ENCODE data around the gene PPP1R14C.
"Not testable (repeated sequence)": the region's sequence is repeated elsewhere in the genome, so short reads cannot be mapped to it uniquely, and the experiment has no call there.

Gene PPP1R14C, protein sequence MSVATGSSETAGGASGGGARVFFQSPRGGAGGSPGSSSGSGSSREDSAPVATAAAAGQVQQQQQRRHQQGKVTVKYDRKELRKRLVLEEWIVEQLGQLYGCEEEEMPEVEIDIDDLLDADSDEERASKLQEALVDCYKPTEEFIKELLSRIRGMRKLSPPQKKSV

DNA sequence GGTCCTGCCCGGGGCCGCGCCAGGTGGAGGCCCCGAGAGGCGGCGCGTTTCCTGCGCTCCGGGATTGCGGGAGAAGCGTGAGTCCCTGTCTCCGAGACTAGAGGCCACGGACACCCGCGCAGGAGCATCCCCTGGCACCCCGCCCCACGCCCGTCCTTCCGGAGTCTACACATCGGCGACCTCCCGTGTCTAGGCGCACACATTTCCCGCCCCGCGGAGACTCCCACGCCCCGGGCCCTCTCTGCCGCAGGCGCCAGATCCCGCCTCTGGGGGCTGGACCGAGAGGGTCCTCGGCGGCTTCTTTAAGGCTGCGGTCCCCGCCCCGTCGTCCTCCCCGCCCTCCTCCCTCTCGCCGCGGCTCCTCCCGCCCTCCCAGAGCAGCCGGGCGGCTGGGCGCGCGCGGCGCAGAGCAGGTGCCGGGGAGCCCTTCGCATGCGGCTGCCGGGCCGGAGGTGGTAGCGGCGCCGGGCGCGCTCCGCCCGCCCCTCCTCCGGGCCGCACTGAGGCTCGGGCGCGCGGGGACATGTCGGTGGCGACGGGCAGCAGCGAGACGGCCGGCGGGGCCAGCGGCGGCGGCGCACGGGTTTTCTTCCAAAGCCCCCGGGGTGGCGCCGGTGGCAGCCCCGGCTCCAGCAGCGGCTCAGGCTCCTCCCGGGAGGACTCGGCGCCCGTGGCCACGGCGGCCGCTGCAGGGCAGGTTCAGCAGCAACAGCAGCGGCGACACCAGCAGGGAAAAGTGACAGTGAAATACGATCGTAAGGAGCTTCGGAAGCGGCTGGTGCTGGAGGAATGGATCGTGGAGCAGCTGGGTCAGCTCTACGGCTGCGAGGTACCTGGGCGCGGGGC is at the start of gene PPP1R14C:
TSS of gene PPP1R14C (plus strand) at position 375 of the 846 bp plus-strand sequence. CDS start at position 524, 149 bp downstream.
- no peak for DNase-seq

DNA sequence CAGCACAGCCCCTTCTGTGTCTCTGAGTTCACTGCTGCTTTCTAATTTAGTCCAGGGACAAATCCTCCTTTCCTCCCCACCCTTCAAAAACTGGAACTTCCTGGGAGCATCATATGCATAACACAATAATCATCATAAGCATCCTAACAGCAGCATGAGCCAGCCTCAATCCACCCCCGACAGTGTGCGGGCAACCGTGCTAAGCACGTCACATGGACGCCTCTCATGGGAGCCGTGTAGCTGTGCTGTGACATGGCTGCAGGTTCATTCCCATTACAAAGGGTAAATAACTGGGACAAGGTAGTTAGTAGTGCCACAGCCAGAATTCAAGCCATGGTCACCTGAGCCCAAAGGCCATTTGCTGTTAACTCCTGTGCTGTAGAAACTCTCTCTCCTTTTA is 49.4 kb upstream of the PPP1R14C start:
- DNase-seq = no peak

DNA sequence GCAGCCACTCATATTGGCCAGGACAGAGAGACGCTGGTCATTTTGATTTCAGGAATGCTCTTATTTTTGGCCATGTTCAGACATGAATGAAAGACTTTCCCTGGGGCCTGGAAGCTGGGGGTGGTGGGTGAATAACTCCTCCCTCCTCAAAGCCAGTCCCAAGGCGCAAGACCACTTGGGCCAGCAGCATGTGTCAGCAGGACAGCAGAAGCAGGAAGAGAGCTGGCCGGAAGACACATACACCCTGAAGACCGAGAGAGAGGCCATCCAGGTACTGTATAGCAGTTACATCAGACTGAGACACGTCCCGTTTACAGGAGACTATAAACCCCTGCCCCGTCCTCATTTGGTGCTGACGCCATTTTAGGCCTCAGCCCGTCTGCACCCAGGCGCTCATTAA is 44.7 kb upstream of the PPP1R14C start:
- no peak for DNase-seq

DNA sequence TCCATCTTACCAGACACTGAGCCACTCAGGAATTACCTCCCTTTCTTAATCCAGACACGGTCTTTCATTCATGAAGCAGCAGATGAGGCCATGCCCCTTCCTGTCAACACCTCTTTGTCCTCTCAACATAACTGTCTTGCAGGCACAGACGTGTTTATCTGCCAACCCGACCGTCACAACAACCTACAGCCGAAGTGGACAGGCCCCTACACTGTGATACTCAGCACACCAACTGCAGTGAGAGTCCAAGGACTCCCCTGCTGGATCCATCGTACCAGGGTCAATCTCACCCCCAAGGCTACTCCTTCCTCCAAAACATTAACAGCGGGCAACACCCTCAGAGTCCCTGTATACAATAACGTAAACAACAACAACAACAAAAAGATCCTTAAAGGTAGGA is 43.3 kb upstream of the PPP1R14C start:
- no peak for DNase-seq

DNA sequence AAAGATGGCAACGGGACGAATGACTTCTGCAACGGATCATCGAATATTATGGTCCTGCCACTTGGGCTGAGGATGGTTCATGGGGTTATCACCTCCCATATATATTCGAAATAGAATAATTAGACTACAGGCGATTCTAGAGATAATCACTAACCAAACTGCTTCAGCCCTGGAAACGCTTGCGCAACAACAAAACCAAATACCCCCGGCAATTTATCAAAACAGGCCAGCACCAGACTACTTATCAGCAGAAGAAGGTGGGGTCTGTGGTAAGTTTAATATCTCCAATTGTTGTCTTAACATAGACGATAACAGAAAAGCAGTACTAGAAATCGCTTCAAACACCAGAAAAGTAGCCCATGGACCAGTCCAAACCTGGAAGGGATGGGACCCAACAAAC is 42.9 kb upstream of the PPP1R14C start:
- DNase-seq = no peak

DNA sequence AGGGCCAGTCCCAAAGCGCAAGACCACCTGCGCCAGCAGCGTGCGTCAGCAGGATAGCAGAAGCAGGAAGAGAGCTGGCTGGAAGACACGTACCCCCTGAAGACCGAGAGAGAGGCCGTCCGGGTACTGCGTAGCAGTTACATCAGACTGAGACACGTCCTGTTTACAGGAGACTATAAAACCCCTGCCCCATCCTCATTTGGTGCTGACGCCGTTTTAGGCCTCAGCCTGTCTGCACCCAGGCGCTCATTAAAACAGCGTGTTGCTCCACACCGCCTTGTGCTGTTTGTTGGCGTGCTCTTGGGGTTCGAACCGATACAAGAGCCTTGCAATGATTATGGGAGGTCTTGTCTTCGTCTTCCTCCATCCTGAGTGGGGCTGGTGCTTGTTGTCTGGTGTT is 42.1 kb upstream of the PPP1R14C start:
- no peak for DNase-seq

DNA sequence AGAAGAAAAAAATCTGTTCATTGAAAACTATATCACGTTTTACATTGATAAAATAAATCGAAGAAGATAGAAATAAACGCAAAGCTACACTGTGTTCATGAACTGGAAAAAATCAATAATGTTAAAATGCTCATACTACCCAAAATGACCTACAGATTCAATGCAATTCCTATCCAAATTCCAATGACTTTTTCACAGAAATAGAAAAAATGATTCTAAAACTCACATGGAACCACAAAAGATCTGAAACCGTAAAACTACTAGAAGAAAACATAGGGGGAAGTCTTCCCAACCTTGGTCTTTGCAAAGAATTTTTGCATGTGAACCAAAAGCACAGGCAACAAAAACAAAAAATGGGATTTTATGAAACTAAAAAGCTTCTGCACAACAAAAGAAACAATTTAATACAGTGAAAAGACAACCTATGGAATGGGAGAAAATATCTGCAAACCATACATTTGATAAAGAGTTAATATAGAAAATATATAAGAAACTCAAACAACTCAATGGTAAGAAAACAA is 40.0 kb upstream of the PPP1R14C start:
- no peak for DNase-seq

DNA sequence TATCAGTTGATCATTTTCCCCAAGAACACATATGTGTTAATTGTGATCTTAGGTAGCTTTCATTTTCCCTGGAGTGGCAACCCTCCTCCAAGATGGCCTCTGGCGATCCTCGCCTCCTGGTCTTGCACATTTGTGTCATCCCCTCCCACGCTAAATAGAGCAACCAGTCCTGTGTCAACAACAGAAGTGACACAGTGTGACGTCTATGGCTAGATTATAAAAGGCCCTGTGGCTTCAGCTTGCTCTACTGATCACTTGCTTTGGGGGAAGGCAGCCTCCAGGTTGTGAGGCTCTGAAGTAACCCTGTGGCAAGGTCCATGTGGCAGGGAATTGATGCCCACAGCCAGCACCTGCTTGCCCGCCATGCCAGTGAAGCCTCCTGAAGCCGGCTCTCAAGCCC is 30.6 kb upstream of the PPP1R14C start:
- no peak for DNase-seq

DNA sequence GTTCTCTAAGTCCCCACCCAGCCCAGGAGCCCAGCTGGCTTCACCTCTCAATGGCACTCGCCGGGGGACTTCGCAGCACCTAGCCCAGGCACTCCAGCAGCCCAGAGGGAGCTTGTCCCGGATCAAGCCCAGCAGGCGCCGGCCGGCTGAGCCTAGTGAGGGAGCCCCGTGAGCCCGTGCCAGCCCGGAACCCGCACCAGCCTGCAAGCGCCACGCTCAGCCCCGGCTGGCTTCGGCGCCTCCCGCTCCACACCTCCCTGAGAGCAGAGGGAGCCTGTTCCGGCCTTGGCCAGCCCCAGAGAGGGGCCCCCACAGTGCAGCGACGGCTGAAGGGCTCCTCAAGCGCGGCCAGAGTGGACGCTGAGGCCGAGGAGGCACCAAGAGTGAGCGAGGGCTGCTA is 27.1 kb upstream of the PPP1R14C start:
- DNase-seq = no peak

DNA sequence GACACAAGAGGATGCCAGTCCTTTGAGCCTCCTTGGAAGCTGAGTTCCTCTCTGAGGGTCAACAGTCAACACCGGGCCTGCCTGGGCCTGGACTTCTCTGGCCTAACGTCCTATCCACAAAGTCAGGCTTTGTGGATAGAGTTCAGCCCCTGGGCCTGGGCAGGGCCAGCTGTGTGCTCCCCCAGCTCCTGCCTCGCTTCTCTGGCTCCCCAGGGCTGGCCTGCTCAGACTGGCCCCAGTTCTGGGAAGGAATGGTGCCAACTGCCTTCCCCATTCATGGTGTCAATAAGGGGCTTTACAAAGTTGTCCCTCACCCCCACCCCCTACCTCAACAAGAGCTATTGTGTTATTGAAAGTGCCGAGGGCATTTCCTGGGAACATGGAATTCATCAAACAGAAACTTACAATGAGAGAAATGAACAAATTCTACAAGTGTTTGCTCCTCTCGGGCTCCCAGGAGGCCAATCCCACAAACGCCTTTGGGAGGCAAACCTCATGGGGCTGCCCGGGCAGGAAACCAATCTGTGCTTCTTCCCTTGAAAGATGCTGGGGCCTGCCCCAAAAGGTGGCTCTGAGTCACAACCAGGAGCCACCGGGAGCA is 26.5 kb upstream of the PPP1R14C start:
- no peak for DNase-seq

DNA sequence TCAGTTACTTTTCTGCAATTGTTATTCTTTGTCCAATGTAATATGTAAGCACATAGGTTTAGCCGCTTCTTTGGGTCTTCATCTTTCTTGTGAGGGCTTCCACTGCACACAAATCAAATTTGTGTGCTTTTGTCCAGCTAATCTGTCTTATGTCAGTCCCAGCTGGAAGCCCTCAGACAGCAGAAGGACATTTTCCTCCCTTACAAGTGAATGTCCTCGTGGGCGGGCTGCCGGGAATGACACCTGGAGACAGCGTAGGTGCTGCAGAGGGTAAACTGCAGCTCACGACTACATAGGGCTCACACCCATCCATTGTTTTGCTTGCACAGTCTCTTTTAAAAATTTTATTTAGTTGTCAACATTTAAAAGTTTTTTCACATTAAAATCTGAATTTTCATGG is 24.6 kb upstream of the PPP1R14C start:
- no peak for DNase-seq

DNA sequence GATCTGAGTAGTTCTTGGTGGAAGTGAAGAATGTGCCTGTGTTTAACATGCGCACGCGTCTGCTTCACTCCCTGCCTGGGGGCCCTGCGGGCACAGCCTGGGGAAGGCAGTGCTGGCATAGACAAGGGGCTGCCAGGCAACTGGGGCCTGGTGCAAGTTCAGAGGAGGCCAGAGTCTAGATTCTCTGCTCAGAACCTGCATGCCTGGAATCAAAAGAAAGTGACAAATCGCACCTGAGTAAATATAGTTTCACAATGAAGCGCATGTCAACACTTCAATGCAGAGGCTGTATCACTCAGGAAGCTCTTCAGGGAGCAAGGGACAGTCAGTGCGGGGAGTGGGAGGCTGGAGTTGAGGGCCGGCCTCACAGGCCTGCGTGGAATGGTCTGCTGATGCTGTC is 24.2 kb upstream of the PPP1R14C start:
- no peak for DNase-seq

DNA sequence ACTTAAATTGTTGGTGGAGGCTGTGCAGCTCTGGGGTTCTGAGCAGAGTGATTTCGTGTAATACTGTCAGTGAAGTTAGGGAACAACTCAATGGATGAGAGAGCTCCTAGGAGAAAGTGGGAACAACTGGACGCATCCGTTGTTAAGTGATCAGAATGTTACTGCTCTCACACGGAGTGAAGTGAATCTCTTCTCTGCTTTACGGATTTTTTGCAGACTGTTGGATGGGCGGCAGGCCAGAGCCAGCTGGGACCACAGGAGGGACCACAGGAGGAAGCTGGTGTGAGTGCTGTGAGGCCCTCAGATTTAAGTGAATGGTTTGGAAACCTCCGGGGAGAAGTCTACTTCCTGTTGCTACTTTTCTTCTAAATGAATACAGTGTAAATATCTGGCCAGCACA is 23.7 kb upstream of the PPP1R14C start:
- no peak for DNase-seq

DNA sequence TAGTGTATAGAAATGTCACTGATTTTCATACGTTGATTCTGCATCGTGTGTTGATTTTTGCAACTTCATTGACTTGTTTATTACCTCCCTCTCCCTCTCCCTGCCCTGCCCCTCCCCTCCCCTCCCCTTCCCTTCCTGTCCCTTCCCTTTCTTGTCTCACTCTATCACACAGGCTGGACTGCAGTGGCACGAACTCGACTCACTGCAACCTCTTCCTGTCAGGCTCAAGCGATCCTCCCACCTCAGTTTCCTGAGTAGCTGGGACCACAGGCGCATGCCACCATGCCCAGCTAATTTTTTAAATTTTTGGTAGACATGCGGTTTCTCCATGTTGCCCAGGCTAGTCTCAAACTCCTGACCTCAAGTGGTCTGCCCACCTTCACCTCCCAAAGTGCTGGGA is 19.2 kb upstream of the PPP1R14C start:
- DNase-seq = no peak

DNA sequence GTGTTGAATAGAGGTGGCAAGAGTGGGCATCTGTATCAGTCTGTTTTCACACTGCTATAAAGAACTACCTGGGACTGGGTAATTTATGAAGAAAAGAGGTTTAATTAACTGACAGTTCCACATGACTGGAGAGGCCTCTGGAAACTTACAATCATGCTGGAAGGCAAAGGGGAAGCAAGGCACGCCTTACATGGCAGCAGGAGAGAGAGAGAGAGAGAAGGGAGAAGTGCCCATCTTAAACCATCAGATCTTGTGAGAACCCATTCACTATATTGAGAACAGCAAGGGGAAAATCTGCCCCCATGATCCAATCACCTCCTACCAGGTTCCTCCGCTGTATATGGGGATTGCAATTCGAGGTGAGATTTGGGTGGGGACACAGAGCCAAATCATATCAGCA is 18.6 kb upstream of the PPP1R14C start:
- DNase-seq = no peak

DNA sequence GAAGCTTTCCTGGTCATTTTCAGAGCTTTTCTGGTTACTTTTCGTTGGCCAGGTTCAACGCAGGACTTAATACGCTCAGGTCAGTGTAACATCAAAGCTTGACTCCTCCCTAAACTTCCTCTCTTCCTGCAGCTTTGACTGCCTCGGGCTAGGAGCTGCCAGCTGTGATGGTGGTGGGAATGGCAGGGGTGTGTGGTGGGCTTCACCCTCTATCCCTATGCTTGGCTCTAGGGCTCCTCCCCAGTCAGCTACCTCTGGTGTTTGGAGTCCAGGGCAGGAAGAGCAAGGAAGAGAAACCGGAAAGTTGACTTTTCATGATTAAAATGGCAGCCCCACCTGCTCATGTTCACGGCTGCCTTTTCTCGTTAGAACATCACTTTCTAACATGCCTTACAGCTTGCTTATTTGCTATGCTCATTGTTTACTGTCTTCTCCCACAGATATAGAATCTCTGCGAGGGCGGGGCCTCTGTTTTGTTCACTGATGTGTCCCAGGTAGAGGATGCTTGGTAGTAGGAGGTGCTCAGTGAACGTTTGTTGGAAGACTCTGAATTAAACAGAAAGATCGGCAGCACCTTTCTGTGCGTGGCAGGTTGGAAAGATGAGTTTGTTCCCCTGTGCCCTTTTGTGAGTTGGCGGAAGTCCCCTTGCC is 16.1 kb upstream of the PPP1R14C start:
- DNase-seq = no peak

DNA sequence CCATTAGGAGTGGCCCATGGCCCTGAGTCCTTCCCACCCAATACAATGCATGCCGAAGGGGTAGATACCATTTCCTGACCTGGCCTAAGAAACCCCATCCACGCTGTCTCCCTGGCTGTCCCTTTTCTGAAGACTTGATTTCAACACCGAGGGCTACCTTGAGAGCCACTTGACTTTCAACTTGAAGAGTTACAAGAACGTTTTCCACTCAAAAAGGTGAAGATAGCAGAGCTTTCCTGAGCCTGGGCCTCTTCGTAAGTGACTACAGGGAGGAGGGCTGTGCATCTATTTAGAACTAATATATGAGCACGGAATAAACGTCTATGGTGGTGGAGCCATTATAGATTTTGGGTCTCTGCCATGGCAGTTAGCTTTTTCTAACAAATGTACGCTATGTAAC is 14.4 kb upstream of the PPP1R14C start:
- DNase-seq = no peak

DNA sequence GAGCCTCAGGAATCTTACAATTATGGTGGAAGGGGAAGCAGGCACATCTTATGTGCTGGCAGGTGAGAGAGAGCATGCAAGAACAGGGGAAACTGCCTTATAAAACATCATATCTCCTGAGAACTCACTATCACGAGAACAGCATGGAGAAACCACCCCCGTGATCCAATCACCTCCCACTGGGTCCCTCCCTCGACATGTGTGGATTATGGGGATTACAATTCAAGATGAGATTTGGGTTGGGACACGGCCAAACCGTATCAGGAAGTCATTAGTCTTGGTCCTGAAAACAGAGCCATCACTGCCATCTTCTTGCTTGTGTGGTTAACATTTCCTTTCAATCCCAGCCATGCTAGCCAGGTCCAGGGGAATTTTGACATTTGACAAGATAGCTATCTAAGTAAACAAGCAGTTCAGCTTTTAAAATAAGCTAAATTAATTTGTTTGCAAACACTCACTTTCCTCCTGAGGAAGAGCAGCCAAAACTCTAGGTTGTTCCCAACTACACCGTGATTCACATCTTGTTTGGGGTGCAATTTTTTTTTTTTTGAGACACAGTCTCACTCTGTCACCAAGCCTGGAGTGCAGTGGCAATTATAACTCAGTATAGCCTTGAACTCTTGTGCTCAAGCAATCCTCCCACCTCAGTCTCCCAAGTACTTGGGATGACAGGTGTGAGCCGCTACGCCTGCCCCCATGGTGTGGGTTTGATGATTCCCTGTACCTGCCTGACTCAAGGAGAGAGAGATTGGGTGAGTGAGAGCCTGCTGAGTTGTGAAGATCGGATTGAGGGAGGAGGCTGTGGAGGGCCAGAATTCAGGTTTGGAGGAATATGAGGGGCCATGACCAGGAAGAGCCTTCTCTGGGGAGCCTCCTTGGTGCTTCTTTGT is 13.0 kb upstream of the PPP1R14C start:
- DNase-seq = no peak

DNA sequence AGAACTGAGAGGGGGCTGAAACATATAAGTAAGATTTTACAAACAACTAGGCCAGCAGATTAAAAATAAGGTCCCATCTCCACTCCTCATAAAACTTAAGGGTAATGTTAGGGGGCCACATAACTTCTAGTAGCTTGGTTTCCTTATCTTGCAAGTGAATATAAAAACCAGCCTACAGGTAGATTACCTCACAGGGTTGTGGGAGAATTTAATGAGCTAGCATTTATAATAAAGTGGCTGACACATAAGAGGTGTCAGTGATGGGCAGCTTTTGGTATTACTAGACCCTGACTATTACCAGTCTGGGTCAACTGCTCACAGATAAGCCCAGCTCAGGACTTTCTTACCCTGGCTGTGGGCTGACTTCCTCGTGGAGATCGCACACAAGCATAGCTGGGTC is 9.2 kb upstream of the PPP1R14C start:
- no peak for DNase-seq

DNA sequence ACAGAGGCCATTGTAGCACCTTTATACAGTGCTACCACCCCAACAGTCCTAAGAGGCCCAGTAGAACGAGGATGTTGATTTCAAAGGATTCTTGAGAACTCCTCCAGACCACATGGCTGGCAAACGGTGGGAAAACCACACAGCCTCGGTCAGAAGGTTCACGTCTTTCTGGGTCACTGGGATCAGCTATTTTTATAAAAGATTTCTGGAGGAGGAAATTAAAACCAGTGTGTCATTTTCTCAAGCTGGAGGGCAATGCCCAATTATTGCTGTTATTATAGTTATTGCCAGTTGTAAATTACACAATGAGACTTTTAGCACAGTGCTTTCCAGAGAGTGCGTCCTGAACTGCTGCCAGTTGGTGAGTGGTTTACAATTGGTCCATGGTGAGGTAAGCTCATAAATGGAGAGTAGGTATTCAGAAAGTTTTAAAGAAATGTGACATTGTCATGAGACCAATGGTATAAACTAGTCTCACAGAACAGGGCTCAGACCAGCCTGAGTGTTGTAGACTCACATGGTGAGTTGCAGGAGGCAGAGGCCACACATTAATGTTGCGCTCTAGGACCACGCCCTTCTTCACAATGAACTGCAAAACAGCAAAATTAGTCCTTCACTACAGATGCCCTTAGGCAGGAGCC is 8.4 kb upstream of the PPP1R14C start:
- DNase-seq = no peak

DNA sequence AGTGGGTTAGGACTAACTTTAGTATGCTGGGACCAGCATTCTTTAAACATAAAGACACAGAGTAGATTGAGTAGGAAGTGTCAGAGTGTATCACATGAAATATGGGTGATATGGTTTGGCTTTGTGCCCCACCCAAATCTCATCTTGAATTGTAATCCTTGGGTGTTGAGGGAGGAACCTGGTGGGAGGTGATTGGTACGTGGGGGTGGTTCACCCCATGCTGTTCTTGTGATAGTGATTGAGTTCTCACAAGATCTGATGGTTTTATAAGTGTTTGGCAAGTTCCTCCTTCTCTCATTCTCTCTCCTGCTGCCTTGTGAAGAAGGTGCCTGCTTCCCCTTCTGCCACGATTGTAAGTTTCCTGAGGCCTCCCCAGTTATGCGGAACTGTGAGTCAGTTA is 5.1 kb upstream of the PPP1R14C start:
- not testable (repeated sequence) for DNase-seq

DNA sequence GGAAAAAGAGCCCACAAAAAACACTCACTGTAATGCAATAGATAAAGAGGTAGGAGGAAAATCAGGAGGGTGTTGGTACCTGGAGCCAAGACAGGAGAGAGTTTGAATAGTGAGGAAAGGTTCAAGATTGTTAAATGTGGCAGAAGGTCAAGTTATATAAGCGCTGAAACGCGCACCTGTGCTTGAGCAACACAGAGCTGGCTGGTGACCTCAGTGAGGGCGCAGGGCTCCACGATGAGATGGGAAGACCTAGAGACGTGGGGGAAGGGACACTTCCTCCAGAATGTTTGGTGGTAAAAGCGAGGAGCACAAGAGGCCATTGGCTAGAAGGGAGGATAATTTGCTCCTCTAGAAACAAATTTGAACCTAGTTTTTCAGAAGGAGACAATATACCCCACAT is 4.2 kb upstream of the PPP1R14C start:
- no peak for DNase-seq
